HepG2 (cell line): ENCODE measurements around the gene USP20. TPM values are rescaled to one million over a fixed set of nuclear protein-coding genes. Genes with fewer than 3 reads are reported as not detected.

Source experiments
- ATF3 ChIP-seq: sonication (generic); formaldehyde crosslinking; IDR thresholded peaks from 2 replicates; pipeline ENCODE4 v1.4.0; 2020; ENCODE audit warnings: missing genetic modification reagents
- EP300 ChIP-seq, 3 experiments: sonication (generic) in 1 of 3; formaldehyde crosslinking in 1 of 3; IDR thresholded peaks; 2 replicates each; pipeline versions ENCODE4 v1.5.1 to v1.6.1; 2011 to 2020; ENCODE audit warnings: low read depth in 2 of 3, low read length in 2 of 3, borderline replicate concordance in 1 of 3, improper control_type of control experiment in 1 of 3, mild to moderate bottlenecking in 1 of 3, missing genetic modification reagents in 1 of 3, moderate library complexity in 1 of 3
- ETV6 ChIP-seq: sonication (generic); formaldehyde crosslinking; conservative IDR thresholded peaks from 2 replicates; pipeline ENCODE4 v1.4.0; 2020; ENCODE audit warnings: missing genetic modification reagents
- IRF2 ChIP-seq: IDR thresholded peaks from 2 replicates; pipeline ENCODE4 v1.6.1; 2018; ENCODE audit warnings: missing genetic modification reagents, missing compliant biosample characterization
- NFYC ChIP-seq: IDR thresholded peaks from 2 replicates; pipeline ENCODE4 v1.6.1; 2016; ENCODE audit warnings: missing genetic modification reagents, missing compliant biosample characterization
- NR3C1 ChIP-seq: sonication (generic); formaldehyde crosslinking; IDR thresholded peaks from 2 replicates; pipeline ENCODE4 v1.4.0; 2020; ENCODE audit warnings: missing genetic modification reagents
- POLR2AphosphoS5 ChIP-seq: IDR thresholded peaks from 2 replicates; pipeline ENCODE4 v1.6.1; 2012; ENCODE audit warnings: low read depth, low read length
- RAD21 ChIP-seq: fragments of 450-650 bp; formaldehyde crosslinking; IDR thresholded peaks from 2 replicates; pipeline ENCODE4 v1.5.0; 2020; ENCODE audit warnings: mild to moderate bottlenecking
- REPIN1 ChIP-seq: sonication (generic); formaldehyde crosslinking; IDR thresholded peaks from 2 replicates; pipeline ENCODE4 v1.8.0; 2022; ENCODE audit warnings: missing genetic modification reagents, low read depth, mild to moderate bottlenecking, borderline replicate concordance
- ZFP82 ChIP-seq: sonication (generic); formaldehyde crosslinking; IDR thresholded peaks from 2 replicates; pipeline ENCODE4 v1.5.1; 2020; ENCODE audit warnings: mild to moderate bottlenecking, missing genetic modification reagents, borderline replicate concordance
- ZMYM3 ChIP-seq: sonication (generic); formaldehyde crosslinking; IDR thresholded peaks from 2 replicates; pipeline ENCODE4 v1.5.1; 2020; ENCODE audit warnings: mild to moderate bottlenecking, missing genetic modification reagents
- ZNF136 ChIP-seq: sonication (generic); formaldehyde crosslinking; IDR thresholded peaks from 2 replicates; pipeline ENCODE4 v1.8.1; 2022; ENCODE audit warnings: low read depth, mild to moderate bottlenecking, moderate library complexity, missing genetic modification reagents
- ZNF256 ChIP-seq: sonication (generic); formaldehyde crosslinking; conservative IDR thresholded peaks from 2 replicates; pipeline ENCODE4 v1.4.0; 2020; ENCODE audit warnings: missing genetic modification reagents
- ZNF639 ChIP-seq: conservative IDR thresholded peaks from 2 replicates; pipeline ENCODE4 v1.6.1; 2018; ENCODE audit warnings: missing genetic modification reagents
- ZNF768 ChIP-seq: sonication (generic); formaldehyde crosslinking; IDR thresholded peaks from 2 replicates; pipeline ENCODE4 v1.4.0; 2020; ENCODE audit warnings: missing genetic modification reagents
- ZNF883 ChIP-seq: sonication (generic); formaldehyde crosslinking; IDR thresholded peaks from 2 replicates; pipeline ENCODE4 v1.5.1; 2020; ENCODE audit warnings: mild to moderate bottlenecking, missing genetic modification reagents; ENCODE audit errors: not compliant biosample characterization
- polyA plus RNA-seq, 8 experiments: library from polyadenylated mRNA; depleted of rRNA in 3 of 8; stranded (reverse) in 7 of 8; unstranded in 1 of 8; fragments of >200 nt; fragmentation: Illumina TruSeq in 4 of 8; extraction: Trizol in 4 of 8; gene quantifications; 2 replicates each; pipeline versions ENCODE4 v1.2.1 to v1.2.3, GENCODE V29; 2011 to 2016; ENCODE audit warnings: low read depth in 4 of 8, missing spikeins in 1 of 8, mixed read lengths in 1 of 8; ENCODE audit not compliant: insufficient read depth in 1 of 8
- total RNA-seq, 5 experiments: library from RNA; depleted of rRNA; stranded (reverse); fragments of >200 nt; fragmentation: Illumina TruSeq; extraction: Trizol; gene quantifications; 2 replicates each; pipeline ENCODE4 v1.2.3, GENCODE V29; 2016; ENCODE audit warnings: low read depth in 1 of 5
- TF ChIP-seq, protein P1 (sequence below): sonication (generic); formaldehyde crosslinking; IDR thresholded peaks from 2 replicates; pipeline ENCODE4 v1.8.1; 2023; ENCODE audit warnings: mild to moderate bottlenecking, moderate library complexity, missing genetic modification reagents
- TF ChIP-seq, protein P2 (sequence below): sonication (generic); formaldehyde crosslinking; IDR thresholded peaks from 2 replicates; pipeline ENCODE4 v1.4.0; 2020; ENCODE audit warnings: mild to moderate bottlenecking, missing genetic modification reagents

Gene USP20
- total and polyA plus RNA-seq, 2 of the 13 experiments (the other 11 are each of a cell fraction or from before 2014, with no cell fraction given), result 4.4 to 5.9 TPM

DNA sequence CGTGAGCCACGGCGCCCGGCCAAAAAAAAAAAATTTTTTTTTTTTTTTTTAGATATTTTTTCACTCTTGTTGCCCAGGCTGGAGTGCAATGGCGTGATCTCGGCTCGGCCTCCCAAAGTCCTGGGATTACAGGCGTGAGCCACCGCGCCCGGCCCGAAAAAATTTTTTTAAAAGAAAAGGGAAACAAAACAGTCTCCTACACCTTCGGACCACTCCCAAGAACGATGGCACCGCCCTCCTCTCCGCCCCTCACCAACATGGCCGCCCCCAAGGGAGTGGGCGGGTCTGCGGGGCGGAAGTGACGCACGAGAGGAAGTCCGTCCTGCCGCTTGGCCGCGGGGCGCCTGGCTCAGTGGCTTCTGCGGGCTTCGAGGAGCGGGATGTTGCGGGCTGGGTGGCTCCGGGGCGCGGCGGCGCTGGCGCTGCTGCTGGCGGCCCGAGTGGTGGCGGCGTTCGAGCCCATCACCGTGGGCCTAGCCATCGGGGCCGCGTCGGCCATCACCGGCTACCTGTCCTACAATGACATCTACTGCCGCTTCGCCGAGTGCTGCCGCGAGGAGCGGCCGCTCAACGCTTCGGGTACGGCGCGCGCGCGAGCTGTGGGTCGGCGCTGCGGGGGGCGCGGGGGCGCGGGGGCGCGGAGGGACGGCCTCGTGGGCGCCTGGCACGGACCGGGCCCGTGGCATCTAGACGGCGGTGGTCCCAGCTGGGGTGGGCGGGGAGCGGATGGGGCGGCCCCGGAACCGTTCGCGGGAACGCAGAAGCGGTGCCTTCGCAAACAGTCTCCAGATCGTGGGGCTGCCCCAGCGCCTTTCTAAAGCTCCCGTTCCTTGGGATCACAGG, 32.2 kb upstream of the USP20 start, which contains the start of gene TOR1B (continued):
- peak; percentile 59; the same call in 1 of the 2 replicates for TF ChIP-seq ZNF768 (CRISPR knock-in tag)
- TF ChIP-seq ZNF639 (CRISPR knock-in tag), result no peak
- TF ChIP-seq, protein P1, sequence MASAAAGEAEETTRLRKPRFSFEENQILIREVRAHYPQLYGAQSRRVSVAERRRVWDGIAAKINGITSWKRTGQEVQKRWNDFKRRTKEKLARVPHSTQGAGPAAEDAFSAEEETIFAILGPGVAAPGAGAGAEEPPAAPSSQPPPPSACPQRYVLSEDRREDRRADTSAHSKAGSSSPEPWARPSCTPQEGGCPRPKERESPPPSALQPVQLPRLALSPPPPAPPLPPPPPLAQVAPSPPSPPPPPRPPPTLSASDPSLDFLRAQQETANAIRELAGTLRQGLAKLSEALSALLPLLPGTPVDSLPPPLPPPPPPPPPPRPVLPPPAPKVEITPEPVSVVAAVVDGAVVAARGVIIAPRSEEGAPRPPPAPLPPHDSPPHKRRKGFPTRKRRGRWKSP (CRISPR knock-in tag), result 0 out of 2 replicates have a peak, but pooled peaks have one; percentile 57
- TF ChIP-seq ZNF883 (CRISPR knock-in tag), result peak; percentile 61
- TF ChIP-seq, protein P2, sequence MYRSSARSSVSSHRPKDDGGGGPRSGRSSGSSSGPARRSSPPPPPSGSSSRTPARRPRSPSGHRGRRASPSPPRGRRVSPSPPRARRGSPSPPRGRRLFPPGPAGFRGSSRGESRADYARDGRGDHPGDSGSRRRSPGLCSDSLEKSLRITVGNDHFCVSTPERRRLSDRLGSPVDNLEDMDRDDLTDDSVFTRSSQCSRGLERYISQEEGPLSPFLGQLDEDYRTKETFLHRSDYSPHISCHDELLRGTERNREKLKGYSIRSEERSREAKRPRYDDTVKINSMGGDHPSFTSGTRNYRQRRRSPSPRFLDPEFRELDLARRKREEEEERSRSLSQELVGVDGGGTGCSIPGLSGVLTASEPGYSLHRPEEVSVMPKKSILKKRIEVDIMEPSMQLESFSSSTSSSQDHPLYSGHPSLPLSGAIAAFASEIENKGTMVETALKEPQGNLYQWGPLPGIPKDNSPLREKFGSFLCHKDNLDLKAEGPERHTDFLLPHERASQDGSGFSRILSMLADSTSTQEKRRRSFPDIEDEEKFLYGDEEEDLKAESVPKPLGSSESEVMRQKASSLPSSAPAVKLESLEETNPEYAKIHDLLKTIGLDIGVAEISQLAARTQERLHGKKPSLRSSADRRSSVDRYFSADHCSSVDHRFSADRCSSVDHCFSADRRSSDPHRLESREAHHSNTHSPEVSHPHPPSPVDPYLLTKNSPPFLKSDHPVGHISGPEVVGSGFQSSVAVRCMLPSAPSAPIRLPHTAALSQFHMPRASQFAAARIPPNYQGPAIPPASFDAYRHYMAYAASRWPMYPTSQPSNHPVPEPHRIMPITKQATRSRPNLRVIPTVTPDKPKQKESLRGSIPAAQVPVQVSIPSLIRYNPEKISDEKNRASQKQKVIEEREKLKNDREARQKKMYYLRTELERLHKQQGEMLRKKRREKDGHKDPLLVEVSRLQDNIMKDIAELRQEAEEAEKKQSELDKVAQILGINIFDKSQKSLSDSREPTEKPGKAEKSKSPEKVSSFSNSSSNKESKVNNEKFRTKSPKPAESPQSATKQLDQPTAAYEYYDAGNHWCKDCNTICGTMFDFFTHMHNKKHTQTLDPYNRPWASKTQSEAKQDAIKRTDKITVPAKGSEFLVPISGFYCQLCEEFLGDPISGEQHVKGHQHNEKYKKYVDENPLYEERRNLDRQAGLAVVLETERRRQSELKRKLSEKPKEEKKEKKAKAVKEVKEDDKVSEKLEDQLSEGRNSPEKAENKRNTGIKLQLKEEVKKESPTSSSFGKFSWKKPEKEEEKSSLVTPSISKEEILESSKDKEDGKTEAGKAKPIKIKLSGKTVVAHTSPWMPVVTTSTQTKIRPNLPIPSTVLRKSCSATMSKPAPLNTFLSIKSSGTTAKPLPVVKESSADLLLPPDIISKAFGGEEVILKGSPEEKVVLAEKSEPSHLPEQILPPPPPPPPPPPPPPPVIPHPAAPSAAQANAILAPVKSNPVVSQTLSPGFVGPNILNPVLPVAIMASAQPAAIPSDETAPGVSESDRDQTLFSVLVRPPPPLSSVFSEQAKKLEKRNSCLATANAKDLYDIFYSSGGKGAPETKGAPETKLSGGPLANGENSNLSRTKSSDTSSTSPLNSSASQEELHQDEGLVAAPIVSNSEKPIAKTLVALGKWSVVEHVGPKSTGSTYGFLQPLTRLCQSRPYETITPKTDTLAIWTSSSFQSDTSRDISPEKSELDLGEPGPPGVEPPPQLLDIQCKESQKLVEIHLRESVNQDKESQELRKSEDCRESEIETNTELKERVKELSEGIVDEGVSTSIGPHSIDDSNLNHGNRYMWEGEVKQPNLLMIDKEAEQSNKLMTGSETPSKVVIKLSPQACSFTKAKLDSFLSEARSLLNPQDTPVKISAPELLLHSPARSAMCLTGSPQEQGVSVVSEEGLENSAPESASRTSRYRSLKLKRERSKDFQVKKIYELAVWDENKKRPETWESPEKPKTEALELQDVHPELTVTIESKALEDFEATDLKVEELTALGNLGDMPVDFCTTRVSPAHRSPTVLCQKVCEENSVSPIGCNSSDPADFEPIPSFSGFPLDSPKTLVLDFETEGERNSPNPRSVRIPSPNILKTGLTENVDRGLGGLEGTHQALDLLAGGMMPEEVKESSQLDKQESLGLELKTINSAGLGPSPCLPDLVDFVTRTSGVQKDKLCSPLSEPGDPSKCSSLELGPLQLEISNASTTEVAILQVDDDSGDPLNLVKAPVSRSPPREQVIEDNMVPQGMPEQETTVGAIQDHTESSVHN (CRISPR knock-in tag), result no peak
- TF ChIP-seq POLR2AphosphoS5, result peak; percentile 84
- no peak for TF ChIP-seq EP300 (IDR thresholded peaks at IDR 0.05; ENCODE audit: low read depth in 2 of 2, low read length in 2 of 2)
- TF ChIP-seq EP300 (CRISPR knock-in tag; IDR thresholded peaks at IDR 0.05; ENCODE audit: borderline replicate concordance), result no peak
- peak; percentile 46; the same call in 1 of the 2 replicates for TF ChIP-seq ATF3
- peak; percentile 17; the same call in 1 of the 2 replicates for TF ChIP-seq RAD21
- TF ChIP-seq NR3C1 (CRISPR knock-in tag), result no peak
- TF ChIP-seq ETV6 (CRISPR knock-in tag), result no peak
- no peak; the same call in 1 of the 2 replicates for TF ChIP-seq ZNF136
- TF ChIP-seq REPIN1 (CRISPR knock-in tag), result peak; percentile 23; the same call in 1 of the 2 replicates
- TF ChIP-seq ZFP82 (CRISPR knock-in tag), result no peak; the same call in 1 of the 2 replicates
- no peak for TF ChIP-seq ZNF256 (CRISPR knock-in tag)
- no peak for TF ChIP-seq NFYC (CRISPR knock-in tag)
- no peak for TF ChIP-seq ZMYM3 (CRISPR knock-in tag)
- TF ChIP-seq IRF2 (CRISPR knock-in tag), result peak; percentile 77; the same call in 1 of the 2 replicates
